Measurements from ENCODE around the gene DLX1. TPM values are rescaled to one million over a fixed set of nuclear protein-coding genes. Genes with fewer than 3 reads are reported as not detected.

The DLX1 gene
- total and polyA plus RNA-seq, 2 of the 8 experiments (the other 6 are each of a cell fraction or from before 2014, with no cell fraction given) = 0.11 TPM; not detected in 1

DNA sequence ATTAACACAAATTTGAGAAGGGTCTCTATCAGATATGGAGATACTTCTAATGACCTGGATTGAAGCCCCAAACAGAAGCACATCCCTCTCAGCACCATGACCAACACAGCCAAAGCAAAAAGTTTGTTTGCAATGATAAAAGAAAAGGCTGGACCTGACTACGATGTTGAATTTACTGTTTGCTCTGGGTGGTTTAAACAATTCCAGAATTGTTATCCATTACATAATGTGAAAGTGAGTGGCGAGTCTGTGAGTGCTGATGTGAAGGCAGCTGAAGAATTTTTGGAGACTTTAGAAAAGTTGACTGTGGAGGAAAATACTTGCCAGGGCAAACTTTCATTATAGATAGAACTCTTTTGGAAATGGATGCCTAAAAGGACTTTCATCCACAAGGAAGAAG, 34.8 kb downstream of the DLX1 start:
- Histone ChIP-seq H3K18ac (ENCODE audit: extremely low read depth, low read length) (no peak overlapping the region), H3K79me2 (ENCODE audit: control insufficient read depth in 1 of 2, insufficient read depth in 2 of 2, low read length in 2 of 2) (no peaks in the 10 kb centered on the region), H4K8ac (ENCODE audit: extremely low read depth, insufficient read depth, low read length) (no peak overlapping the region), H3K27ac (ENCODE audit: low read depth, low read length) (no peak overlapping the region), H4K20me1 (replicated peaks in 1 of 2; ENCODE audit: control insufficient read depth in 1 of 2, insufficient read depth in 2 of 2, low read length in 2 of 2) (peaks cover 0 to 3% of the 10 kb centered on the region in 2 experiments), H2BK15ac (ENCODE audit: low read length) (no peak overlapping the region), H2BK20ac (ENCODE audit: low read length) (no peak overlapping the region), H3K27me3 (replicated peaks in 1 of 4; ENCODE audit: control insufficient read depth in 3 of 4, extremely low read depth in 1 of 4, insufficient read depth in 3 of 4, low read length in 3 of 4) (no peaks in the 10 kb centered on the region; a peak in 1 of 7 replicates), H4K5ac (ENCODE audit: insufficient read length, low read depth, low read length) (no peak overlapping the region), H2BK120ac (replicated peaks; ENCODE audit: low read depth, low read length) (no peak overlapping the region), H4K91ac (replicated peaks; ENCODE audit: insufficient read length, low read length) (no peak overlapping the region), H3K4ac (replicated peaks; ENCODE audit: insufficient read length, low read depth, low read length) (no peak overlapping the region), H3K4me3 (ENCODE audit: extremely low read depth in 1 of 4, insufficient read depth in 2 of 4, low read depth in 3 of 4, low read length in 4 of 4) (no peak overlapping the region), H3K9me3 (ENCODE audit: insufficient read depth in 2 of 2, low read depth in 1 of 2, low read length in 1 of 2) (no peaks in the 10 kb centered on the region), H3K9ac (replicated peaks in 1 of 4; ENCODE audit: extremely low read depth in 1 of 4, low read depth in 3 of 4, low read length in 3 of 4) (no peak overlapping the region), H3K4me2 (ENCODE audit: insufficient read depth in 1 of 2, low read depth in 2 of 2, low read length in 2 of 2) (no peak overlapping the region), H2AK5ac (ENCODE audit: low read depth, low read length) (no peak overlapping the region), H3K23ac (ENCODE audit: insufficient read length) (no peak overlapping the region), H2BK12ac (ENCODE audit: low read depth, low read length) (no peak overlapping the region), H3K23me2 (ENCODE audit: low read depth, low read length) (no peaks in the 10 kb centered on the region), H3K79me1 (ENCODE audit: low read depth, low read length) (no peaks in the 10 kb centered on the region), H2BK5ac (ENCODE audit: low read depth, low read length) (no peak overlapping the region), H3K14ac (ENCODE audit: insufficient read length) (no peak overlapping the region), H2AFZ (ENCODE audit: low read length) (no peak overlapping the region), H3K36me3 (ENCODE audit: control insufficient read depth in 2 of 4, insufficient read depth in 4 of 4, low read length in 3 of 4) (no peaks in the 10 kb centered on the region), H3K56ac (replicated peaks; ENCODE audit: insufficient read length, low read depth, low read length) (no peak overlapping the region), H3K4me1 (replicated peaks in 1 of 4; ENCODE audit: control insufficient read depth in 3 of 4, insufficient read depth in 4 of 4, low read length in 3 of 4) (no peaks in the 10 kb centered on the region)
- no peak for DNase-seq (ENCODE audit: low read depth in 1 of 2, low spot score in 2 of 2)
- FAIRE-seq = no peak
- ChIA-PET CTCF (ENCODE audit: partially characterized antibody) (interaction anchor here (0.6 to 1.9 kb wide), 8 partner anchors 13 to 687 kb away, joined by 3 to 7 read pairs (median 4); no protein-coding TSS in a partner anchor), POLR2A (ENCODE audit: partially characterized antibody) (no interaction called here)
- WGBS, 2 experiments (ENCODE audit: extremely low coverage in 1 of 2, insufficient coverage in 1 of 2, insufficient read length in 1 of 2, insufficient replicate concordance in 2 of 2, low coverage in 1 of 2, low lambda C conversion rate in 2 of 2, missing lambda C conversion rate in 1 of 2) = 93% methylated on average over 2 of the region's 2 CpGs; no CpG with 5 or more reads in 1 of the 2 experiments
- TF ChIP-seq KDM5A (IDR thresholded peaks at IDR 0.05; ENCODE audit: low read length) (no peak), POLR2A (IDR thresholded peaks at IDR 0.05; ENCODE audit: control extremely low read depth in 1 of 2, low read depth in 2 of 2, low read length in 2 of 2) (no peak), SIX5 (IDR thresholded peaks at IDR 0.05; ENCODE audit: low read depth, low read length) (no peak), EGR1 (IDR thresholded peaks at IDR 0.05; ENCODE audit: borderline replicate concordance, low read depth, low read length) (no peak), SP4 (IDR thresholded peaks at IDR 0.05; ENCODE audit: low read length) (no peak), BACH1 (IDR thresholded peaks at IDR 0.05; ENCODE audit: low read length) (no peak), SIN3A (conservative IDR thresholded peaks at IDR 0.05 in 1 of 2, IDR thresholded peaks at IDR 0.05 in 1 of 2; ENCODE audit: low read depth in 1 of 2, low read length in 2 of 2) (no peak), TAF1 (IDR thresholded peaks at IDR 0.05; ENCODE audit: low read depth, low read length) (no peak), BCL11A (IDR thresholded peaks at IDR 0.05; ENCODE audit: low read depth in 2 of 2, low read length in 2 of 2) (no peak), CHD1 (IDR thresholded peaks at IDR 0.05; ENCODE audit: low read depth, low read length) (no peak), CBX5 (IDR thresholded peaks at IDR 0.05; ENCODE audit: low read depth, low read length) (no peak), BRCA1 (IDR thresholded peaks at IDR 0.05; ENCODE audit: low read depth, low read length) (no peak), CHD2 (IDR thresholded peaks at IDR 0.05; ENCODE audit: low read length) (no peak)
- TF ChIP-seq, protein P1, sequence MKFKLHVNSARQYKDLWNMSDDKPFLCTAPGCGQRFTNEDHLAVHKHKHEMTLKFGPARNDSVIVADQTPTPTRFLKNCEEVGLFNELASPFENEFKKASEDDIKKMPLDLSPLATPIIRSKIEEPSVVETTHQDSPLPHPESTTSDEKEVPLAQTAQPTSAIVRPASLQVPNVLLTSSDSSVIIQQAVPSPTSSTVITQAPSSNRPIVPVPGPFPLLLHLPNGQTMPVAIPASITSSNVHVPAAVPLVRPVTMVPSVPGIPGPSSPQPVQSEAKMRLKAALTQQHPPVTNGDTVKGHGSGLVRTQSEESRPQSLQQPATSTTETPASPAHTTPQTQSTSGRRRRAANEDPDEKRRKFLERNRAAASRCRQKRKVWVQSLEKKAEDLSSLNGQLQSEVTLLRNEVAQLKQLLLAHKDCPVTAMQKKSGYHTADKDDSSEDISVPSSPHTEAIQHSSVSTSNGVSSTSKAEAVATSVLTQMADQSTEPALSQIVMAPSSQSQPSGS (IDR thresholded peaks at IDR 0.05; ENCODE audit: low read length) = no peak
- TF ChIP-seq, protein P2, sequence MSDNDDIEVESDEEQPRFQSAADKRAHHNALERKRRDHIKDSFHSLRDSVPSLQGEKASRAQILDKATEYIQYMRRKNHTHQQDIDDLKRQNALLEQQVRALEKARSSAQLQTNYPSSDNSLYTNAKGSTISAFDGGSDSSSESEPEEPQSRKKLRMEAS (IDR thresholded peaks at IDR 0.05) = no peak

All from H1 (cell line).